ENCODE data around the gene SP8. TPM values are rescaled to one million over a fixed set of nuclear protein-coding genes. Genes with fewer than 3 reads are reported as not detected.

SP8 gene
- polyA plus RNA-seq, 1 of the 3 experiments (the other 2 are of a cell fraction) = not detected

GRCh38 chr7:20793694-20794394 is 7.2 kb upstream of the SP8 start:
- 11% methylated on average over 15 of the region's 15 CpGs for WGBS (ENCODE audit: low lambda C conversion rate)
- no peak overlapping the region for H3K4me2 ChIP-seq
- H4K20me1 ChIP-seq (ENCODE audit: insufficient read depth) = no peaks in the 10 kb centered on the region
- no peak overlapping the region for H3K4me3 ChIP-seq (ENCODE audit: low read depth in 2 of 2, low read length in 1 of 2)
- TF ChIP-seq ZBTB33 (IDR thresholded peaks at IDR 0.05; ENCODE audit: borderline replicate concordance, low read depth) (no peak), POLR2AphosphoS5 (IDR thresholded peaks at IDR 0.05; ENCODE audit: low read depth, low read length) (no peak), CHD2 (IDR thresholded peaks at IDR 0.05; ENCODE audit: low read length, partially characterized antibody) (no peak), MAX (IDR thresholded peaks at IDR 0.05; ENCODE audit: low read depth) (no peak), NFIC (IDR thresholded peaks at IDR 0.05; ENCODE audit: borderline replicate concordance) (no peak), ELF1 (IDR thresholded peaks at IDR 0.05) (no peak), TAF1 (IDR thresholded peaks at IDR 0.05; ENCODE audit: borderline replicate concordance, low read depth, low read length) (no peak), GATA2 (CRISPR knock-in tag; IDR thresholded peaks at IDR 0.05) (no peak)
- H3K36me3 ChIP-seq (replicated peaks in 1 of 2; ENCODE audit: control insufficient read depth in 1 of 2, insufficient read depth in 2 of 2, low read length in 1 of 2) = no peaks in the 10 kb centered on the region
- H2AFZ ChIP-seq (ENCODE audit: low read depth) = no peak overlapping the region
- no peak overlapping the region for H3K27ac ChIP-seq (ENCODE audit: low read depth in 2 of 2, low read length in 1 of 2)
- CTCF ChIA-PET = interaction anchor here (1.5 kb wide), 1 partner anchor 15 kb away, joined by 4 read pairs; no protein-coding TSS in a partner anchor
- no peaks in the 10 kb centered on the region for H3K9me2 ChIP-seq
- POLR2A ChIA-PET = no interaction called here
- no peak for DNase-seq
- H3K79me2 ChIP-seq (ENCODE audit: insufficient read depth) = no peaks in the 10 kb centered on the region
- H3K9ac ChIP-seq = no peak overlapping the region
- H3F3A ChIP-seq (replicated peaks; ENCODE audit: insufficient read depth) = no peaks in the 10 kb centered on the region
- peaks cover 93% of the 10 kb centered on the region for H3K27me3 ChIP-seq (ENCODE audit: insufficient read depth)
- H3K9me3 ChIP-seq = no peaks in the 10 kb centered on the region
- H3K4me1 ChIP-seq (ENCODE audit: control insufficient read depth in 1 of 2, insufficient read depth in 2 of 2, low read depth in 1 of 2, low read length in 1 of 2) = peaks cover 0 to 5% of the 10 kb centered on the region in 2 experiments; a peak in 1 of 4 replicates

GRCh38 chr7:20793248-20793647 is 6.6 kb upstream of the SP8 start:
- Histone ChIP-seq H3K4me3 (ENCODE audit: low read depth in 2 of 2, low read length in 1 of 2) (no peak overlapping the region), H3K4me1 (ENCODE audit: control insufficient read depth in 1 of 2, insufficient read depth in 2 of 2, low read depth in 1 of 2, low read length in 1 of 2) (peaks cover 0 to 5% of the 10 kb centered on the region in 2 experiments; a peak in 1 of 4 replicates), H4K20me1 (ENCODE audit: insufficient read depth) (no peaks in the 10 kb centered on the region), H3K9me3 (no peaks in the 10 kb centered on the region), H3K36me3 (replicated peaks in 1 of 2; ENCODE audit: control insufficient read depth in 1 of 2, insufficient read depth in 2 of 2, low read length in 1 of 2) (no peaks in the 10 kb centered on the region), H3K79me2 (ENCODE audit: insufficient read depth) (no peaks in the 10 kb centered on the region), H3K9ac (no peak overlapping the region), H3K27me3 (ENCODE audit: insufficient read depth) (peaks cover 93% of the 10 kb centered on the region), H3K27ac (ENCODE audit: low read depth in 2 of 2, low read length in 1 of 2) (no peak overlapping the region), H2AFZ (ENCODE audit: low read depth) (no peak overlapping the region), H3F3A (replicated peaks; ENCODE audit: insufficient read depth) (no peaks in the 10 kb centered on the region), H3K9me2 (no peaks in the 10 kb centered on the region), H3K4me2 (no peak overlapping the region)
- DNase-seq = no peak
- WGBS (ENCODE audit: low lambda C conversion rate) = 11% methylated on average over 15 of the region's 15 CpGs
- ChIA-PET POLR2A (no interaction called here), CTCF (interaction anchor here (1.0 to 1.5 kb wide), 2 partner anchors 15 to 974 kb away, joined by 4 read pairs; no protein-coding TSS in a partner anchor)
- TF ChIP-seq FOSL2 (IDR thresholded peaks at IDR 0.05; ENCODE audit: borderline replicate concordance, low read depth) (no peak), SIN3A (IDR thresholded peaks at IDR 0.05; ENCODE audit: borderline replicate concordance, low read depth, low read length) (no peak), ZBTB33 (IDR thresholded peaks at IDR 0.05; ENCODE audit: borderline replicate concordance, low read depth) (no peak), YY1 (IDR thresholded peaks at IDR 0.05; ENCODE audit: low read depth) (no peak), TCF12 (IDR thresholded peaks at IDR 0.05) (no peak), CTCF (IDR thresholded peaks at IDR 0.05) (no peak), RFX5 (IDR thresholded peaks at IDR 0.05; ENCODE audit: low read length) (no peak), CHD2 (IDR thresholded peaks at IDR 0.05; ENCODE audit: low read length, partially characterized antibody) (no peak)
- TF ChIP-seq, protein P1, sequence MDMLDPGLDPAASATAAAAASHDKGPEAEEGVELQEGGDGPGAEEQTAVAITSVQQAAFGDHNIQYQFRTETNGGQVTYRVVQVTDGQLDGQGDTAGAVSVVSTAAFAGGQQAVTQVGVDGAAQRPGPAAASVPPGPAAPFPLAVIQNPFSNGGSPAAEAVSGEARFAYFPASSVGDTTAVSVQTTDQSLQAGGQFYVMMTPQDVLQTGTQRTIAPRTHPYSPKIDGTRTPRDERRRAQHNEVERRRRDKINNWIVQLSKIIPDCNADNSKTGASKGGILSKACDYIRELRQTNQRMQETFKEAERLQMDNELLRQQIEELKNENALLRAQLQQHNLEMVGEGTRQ (IDR thresholded peaks at IDR 0.05; ENCODE audit: borderline replicate concordance, low read depth, low read length) = no peak
- TF ChIP-seq, protein P2, sequence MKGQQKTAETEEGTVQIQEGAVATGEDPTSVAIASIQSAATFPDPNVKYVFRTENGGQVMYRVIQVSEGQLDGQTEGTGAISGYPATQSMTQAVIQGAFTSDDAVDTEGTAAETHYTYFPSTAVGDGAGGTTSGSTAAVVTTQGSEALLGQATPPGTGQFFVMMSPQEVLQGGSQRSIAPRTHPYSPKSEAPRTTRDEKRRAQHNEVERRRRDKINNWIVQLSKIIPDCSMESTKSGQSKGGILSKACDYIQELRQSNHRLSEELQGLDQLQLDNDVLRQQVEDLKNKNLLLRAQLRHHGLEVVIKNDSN (IDR thresholded peaks at IDR 0.05; ENCODE audit: borderline replicate concordance, low read depth) = no peak
